GM23248 (cell line): ENCODE data around the gene MAP3K7CL.

Experiments
- EZH2 ChIP-seq: fragments of 200-600 bp; sonication (generic); IDR thresholded peaks from 2 replicates; pipeline ENCODE4 v1.6.1; 2018; ENCODE audit warnings: antibody characterized with exemption, mild to moderate bottlenecking; ENCODE audit not compliant: insufficient read depth, poor library complexity, severe bottlenecking
- EZH2phosphoT487 ChIP-seq: fragments of 200-600 bp; sonication (generic); IDR thresholded peaks from 2 replicates; pipeline ENCODE4 v1.6.1; 2018; ENCODE audit warnings: antibody characterized with exemption, moderate library complexity, mild to moderate bottlenecking, low read depth; ENCODE audit not compliant: insufficient read depth

DNA sequence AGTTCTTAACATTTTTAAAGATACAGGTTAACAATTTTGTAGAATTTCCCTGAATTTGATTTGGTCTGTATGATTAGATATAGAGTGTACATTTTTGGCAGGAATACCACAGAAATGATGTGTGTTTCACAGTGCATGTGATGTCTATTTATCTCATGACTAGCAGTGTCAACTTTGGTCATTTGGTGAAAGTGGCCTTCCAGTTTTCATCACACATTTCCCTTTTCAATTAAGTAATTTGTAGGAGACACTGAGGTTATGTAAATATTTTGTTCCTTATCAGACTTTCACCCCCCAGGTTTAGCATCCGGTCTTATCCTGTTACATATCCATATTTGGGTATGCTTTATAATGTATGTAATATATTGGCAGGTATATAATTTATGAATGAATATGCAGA, 41.8 kb downstream of the MAP3K7CL start:
- TF ChIP-seq EZH2phosphoT487 = no peak
- TF ChIP-seq EZH2 = no peak
